Keratinocyte (primary cell): ENCODE data around the gene RPRML. TPM values are rescaled to one million over a fixed set of nuclear protein-coding genes. Genes with fewer than 3 reads are reported as not detected.

Experiments used
- DNase-seq: peaks from one replicate; pipeline ENCODE4 v3.0.0-alpha.2; 2011; ENCODE audit warnings: low read depth, missing footprints, low spot score
- FAIRE-seq: peaks from 2 replicates; lab custom pipeline; 2011; peaks lifted over from hg19 to GRCh38; lab: Jason Lieb, UNC
- H2AFZ ChIP-seq: 2 replicates; pipeline ENCODE4 v1.6.0; 2012; ENCODE audit warnings: low read length, control low read depth, inconsistent platforms; ENCODE audit not compliant: control insufficient read depth
- H3K27ac ChIP-seq: 2 replicates; pipeline ENCODE4 v1.5.1; 2011; ENCODE audit warnings: low read length; ENCODE audit not compliant: control insufficient read depth, insufficient read depth
- H3K27me3 ChIP-seq: 3 replicates; pipeline ENCODE4 v1.6.0; 2011; ENCODE audit warnings: low read length; ENCODE audit not compliant: control insufficient read depth, insufficient read depth; ENCODE audit errors: extremely low read depth
- H3K36me3 ChIP-seq, 2 experiments: 2 replicates in 1 of 2; 3 replicates in 1 of 2; pipeline ENCODE4 v1.5.1; 2011; ENCODE audit warnings: low read length in 2 of 2, mild to moderate bottlenecking in 1 of 2; ENCODE audit not compliant: control insufficient read depth in 2 of 2, insufficient read depth in 2 of 2; ENCODE audit errors: extremely low read depth in 1 of 2
- H3K4me1 ChIP-seq: 3 replicates; pipeline ENCODE4 v1.5.1; 2011; ENCODE audit warnings: low read length; ENCODE audit not compliant: control insufficient read depth, insufficient read depth; ENCODE audit errors: extremely low read depth
- H3K4me2 ChIP-seq: 3 replicates; pipeline ENCODE4 v1.6.0; 2011; ENCODE audit warnings: low read depth, low read length; ENCODE audit not compliant: control insufficient read depth, insufficient read depth; ENCODE audit errors: extremely low read depth
- H3K4me3 ChIP-seq, 3 experiments: fragments of 200-600 bp in 1 of 3; sonication (generic) in 1 of 3; 2 replicates in 2 of 3; 3 replicates in 1 of 3; pipeline ENCODE4 v1.5.1; 2011 to 2016; ENCODE audit warnings: low read length in 3 of 3, mild to moderate bottlenecking in 3 of 3, control low read depth in 2 of 3, inconsistent platforms in 1 of 3, low read depth in 1 of 3, mixed read lengths in 1 of 3, mixed run types in 1 of 3, moderate library complexity in 1 of 3; ENCODE audit not compliant: control insufficient read depth in 2 of 3, insufficient read depth in 2 of 3; ENCODE audit errors: extremely low read depth in 1 of 3
- H3K79me2 ChIP-seq: 2 replicates; pipeline ENCODE4 v1.6.0; 2012; ENCODE audit warnings: low read length; ENCODE audit not compliant: control insufficient read depth, insufficient read depth
- H3K9ac ChIP-seq: 3 replicates; pipeline ENCODE4 v1.6.0; 2011; ENCODE audit warnings: low read length; ENCODE audit not compliant: control insufficient read depth, insufficient read depth; ENCODE audit errors: extremely low read depth
- H3K9me1 ChIP-seq: 3 replicates; pipeline ENCODE4 v1.6.0; 2011; ENCODE audit warnings: low read length; ENCODE audit not compliant: control insufficient read depth, insufficient read depth; ENCODE audit errors: extremely low read depth
- H3K9me3 ChIP-seq: 2 replicates; pipeline ENCODE4 v1.5.1; 2012; ENCODE audit warnings: low read depth, low read length; ENCODE audit not compliant: control insufficient read depth
- H4K20me1 ChIP-seq: 3 replicates; pipeline ENCODE4 v1.6.0; 2011; ENCODE audit warnings: low read length; ENCODE audit not compliant: control insufficient read depth, insufficient read depth; ENCODE audit errors: extremely low read depth
- EZH2 ChIP-seq: IDR thresholded peaks from one replicate; pipeline ENCODE4 v1.6.1; 2012; ENCODE audit warnings: inconsistent platforms, mild to moderate bottlenecking, low read length, moderate library complexity
- dilution Hi-C: fragments of 300-500 bp; cut with MboI; formaldehyde crosslinking; loops from one replicate; pipeline ENCODE4 v1.7.0; 2020; ENCODE audit warnings: low sequenced_read_pairs; ENCODE audit not compliant: extremely low pct_ligation_motif_present
- polyA plus RNA-seq, 5 experiments: library from polyadenylated mRNA; depleted of rRNA in 3 of 5; stranded (reverse) in 3 of 5; stranded (forward) in 1 of 5; unstranded in 1 of 5; fragments of >200 nt; gene quantifications; 1 replicate in 1 of 5; 2 replicates in 3 of 5; 3 replicates in 1 of 5; pipeline versions ENCODE4 v1.2.1 to v1.2.3, GENCODE V29; 2011 to 2012; ENCODE audit warnings: missing spikeins in 2 of 5, low read depth in 1 of 5, low replicate concordance in 1 of 5
- TF ChIP-seq, protein P1 (sequence below), 3 experiments: IDR thresholded peaks in 1 of 3; conservative IDR thresholded peaks in 1 of 3; optimal IDR thresholded peaks in 1 of 3; 2 replicates in 2 of 3; 3 replicates in 1 of 3; pipeline versions ENCODE3 to v1.5.1; 2011; ENCODE audit warnings: low read length in 3 of 3, mild to moderate bottlenecking in 3 of 3, moderate library complexity in 2 of 3, control low read depth in 1 of 3, inconsistent platforms in 1 of 3; ENCODE audit not compliant: insufficient read depth in 2 of 3; ENCODE audit errors: extremely low read depth in 1 of 3

RPRML gene
- polyA plus RNA-seq, 1 donor (not counting 4 experiments of a cell fraction or from before 2014, with no cell fraction given): not detected

DNA sequence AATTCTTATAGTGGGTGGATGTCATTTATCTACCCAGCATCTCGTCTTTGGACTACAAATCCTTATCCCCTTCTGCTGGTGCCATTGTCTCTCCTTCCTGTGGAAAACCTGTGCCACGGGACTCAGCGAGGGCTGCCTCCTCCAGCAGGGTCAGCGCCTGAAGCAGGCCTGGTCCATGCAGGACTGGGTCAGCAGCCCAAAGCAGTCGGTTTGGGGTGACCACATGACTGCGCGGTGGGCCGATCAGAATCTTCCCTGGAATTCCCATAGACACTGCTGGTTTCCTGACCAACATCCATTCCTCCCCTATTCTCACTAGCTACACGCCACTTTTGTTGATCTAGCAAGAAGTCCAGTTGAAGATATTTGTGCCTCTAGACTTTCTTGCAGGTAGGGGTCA is 26.9 kb downstream of the RPRML start:
- no peaks in the 10 kb centered on the region for H3K9me3 ChIP-seq
- TF ChIP-seq, protein P1, sequence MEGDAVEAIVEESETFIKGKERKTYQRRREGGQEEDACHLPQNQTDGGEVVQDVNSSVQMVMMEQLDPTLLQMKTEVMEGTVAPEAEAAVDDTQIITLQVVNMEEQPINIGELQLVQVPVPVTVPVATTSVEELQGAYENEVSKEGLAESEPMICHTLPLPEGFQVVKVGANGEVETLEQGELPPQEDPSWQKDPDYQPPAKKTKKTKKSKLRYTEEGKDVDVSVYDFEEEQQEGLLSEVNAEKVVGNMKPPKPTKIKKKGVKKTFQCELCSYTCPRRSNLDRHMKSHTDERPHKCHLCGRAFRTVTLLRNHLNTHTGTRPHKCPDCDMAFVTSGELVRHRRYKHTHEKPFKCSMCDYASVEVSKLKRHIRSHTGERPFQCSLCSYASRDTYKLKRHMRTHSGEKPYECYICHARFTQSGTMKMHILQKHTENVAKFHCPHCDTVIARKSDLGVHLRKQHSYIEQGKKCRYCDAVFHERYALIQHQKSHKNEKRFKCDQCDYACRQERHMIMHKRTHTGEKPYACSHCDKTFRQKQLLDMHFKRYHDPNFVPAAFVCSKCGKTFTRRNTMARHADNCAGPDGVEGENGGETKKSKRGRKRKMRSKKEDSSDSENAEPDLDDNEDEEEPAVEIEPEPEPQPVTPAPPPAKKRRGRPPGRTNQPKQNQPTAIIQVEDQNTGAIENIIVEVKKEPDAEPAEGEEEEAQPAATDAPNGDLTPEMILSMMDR (optimal IDR thresholded peaks at IDR 0.05 in 1 of 3, IDR thresholded peaks at IDR 0.05 in 1 of 3, conservative IDR thresholded peaks at IDR 0.05 in 1 of 3; ENCODE audit: extremely low read depth in 1 of 3, insufficient read depth in 2 of 3, low read length in 3 of 3): no peak
- TF ChIP-seq EZH2: no peak
- no peaks in the 10 kb centered on the region for H4K20me1 ChIP-seq
- H3K27me3 ChIP-seq: peaks cover 18% of the 10 kb centered on the region
- no peak overlapping the region for H3K9ac ChIP-seq
- H2AFZ ChIP-seq: no peak overlapping the region
- H3K4me2 ChIP-seq: no peak overlapping the region
- dilution Hi-C loops: no loop called here
- FAIRE-seq: no peak
- peaks cover 7% of the 10 kb centered on the region for H3K4me1 ChIP-seq
- H3K9me1 ChIP-seq: no peaks in the 10 kb centered on the region
- H3K4me3 ChIP-seq: no peak overlapping the region
- DNase-seq: no peak
- no peaks in the 10 kb centered on the region for H3K36me3 ChIP-seq
- H3K79me2 ChIP-seq: no peaks in the 10 kb centered on the region
- no peak overlapping the region for H3K27ac ChIP-seq

DNA sequence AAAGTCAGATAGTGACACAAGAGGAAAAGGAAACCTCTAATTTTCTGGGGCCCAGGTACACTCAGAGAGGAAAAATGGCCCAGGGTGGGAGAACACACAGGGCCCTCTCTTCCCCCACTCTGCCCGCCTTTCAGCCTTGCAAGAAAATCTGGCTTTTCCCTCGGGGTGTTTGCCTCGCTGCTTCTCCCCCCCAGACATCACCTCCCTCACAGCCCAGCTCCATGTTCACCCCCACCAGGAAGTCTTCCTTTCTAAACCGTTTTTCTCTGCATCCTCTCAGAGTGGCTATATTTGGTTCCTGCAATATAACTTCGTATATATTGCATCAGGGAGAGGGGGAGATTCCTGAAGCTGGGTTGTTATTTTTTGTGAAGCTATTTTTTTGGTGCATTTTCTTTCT is 27.3 kb downstream of the RPRML start:
- no peak for FAIRE-seq

More for the DNA sequence above, 27.3 kb downstream of the RPRML start:
- H3K4me3 ChIP-seq: no peak overlapping the region
- H3K4me2 ChIP-seq: no peak overlapping the region
- no peaks in the 10 kb centered on the region for H3K9me3 ChIP-seq
- no peaks in the 10 kb centered on the region for H3K79me2 ChIP-seq
- no peaks in the 10 kb centered on the region for H3K36me3 ChIP-seq
- dilution Hi-C loops: no loop called here
- H2AFZ ChIP-seq: no peak overlapping the region
- no peaks in the 10 kb centered on the region for H4K20me1 ChIP-seq
- TF ChIP-seq EZH2: no peak
- TF ChIP-seq, protein P1 (optimal IDR thresholded peaks at IDR 0.05 in 1 of 3, IDR thresholded peaks at IDR 0.05 in 1 of 3, conservative IDR thresholded peaks at IDR 0.05 in 1 of 3; ENCODE audit: extremely low read depth in 1 of 3, insufficient read depth in 2 of 3, low read length in 3 of 3): no peak
- peaks cover 7% of the 10 kb centered on the region for H3K4me1 ChIP-seq
- DNase-seq: no peak
- H3K27ac ChIP-seq: no peak overlapping the region
- H3K9ac ChIP-seq: no peak overlapping the region
- no peaks in the 10 kb centered on the region for H3K9me1 ChIP-seq
- H3K27me3 ChIP-seq: peaks cover 18% of the 10 kb centered on the region
